Inflammatory macrophage treated with lipopolysaccharide for 4 hours (primary cell): Measurements from ENCODE around the gene MRPL34.

ENCODE experiments used
- DNase-seq: peaks from one replicate; pipeline ENCODE4 v3.0.0-alpha.2; 2020

The MRPL34 gene

DNA sequence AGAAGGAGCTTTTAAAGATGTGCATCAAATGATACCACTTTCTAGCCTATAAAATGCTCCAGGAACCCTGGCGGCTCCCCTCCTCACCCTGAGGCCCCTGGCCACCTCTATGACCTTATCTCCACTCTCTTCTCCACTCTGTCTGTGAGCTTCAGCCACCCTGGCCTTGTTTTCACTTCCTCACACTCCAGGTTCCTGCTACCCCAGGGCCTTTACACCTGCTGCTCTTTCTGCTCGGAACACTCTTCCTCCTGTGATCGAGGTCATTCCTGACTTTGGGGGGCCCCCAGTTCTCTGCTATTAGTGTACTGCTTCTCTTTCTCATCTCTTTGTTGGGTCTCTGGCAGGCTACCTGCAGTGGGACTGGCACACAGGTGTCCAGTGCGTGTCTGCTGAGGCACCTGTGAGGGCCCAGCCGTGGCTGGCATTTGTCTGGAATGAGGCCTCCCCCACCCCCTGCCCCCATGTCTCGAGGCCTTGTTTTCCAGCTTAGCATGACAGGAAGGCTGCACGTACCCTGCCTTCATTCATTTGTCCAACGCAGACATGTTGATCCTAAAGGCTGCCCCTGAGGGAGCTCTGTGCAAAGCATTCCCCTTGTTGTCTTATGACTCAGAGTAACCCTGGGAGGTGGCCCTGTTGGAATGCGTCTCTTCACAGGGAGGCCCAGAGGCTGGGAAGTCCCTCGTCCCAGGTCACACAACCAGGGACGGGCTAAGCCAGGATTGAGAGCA lies 6.0 kb downstream of the MRPL34 start:
- no peak for DNase-seq

DNA sequence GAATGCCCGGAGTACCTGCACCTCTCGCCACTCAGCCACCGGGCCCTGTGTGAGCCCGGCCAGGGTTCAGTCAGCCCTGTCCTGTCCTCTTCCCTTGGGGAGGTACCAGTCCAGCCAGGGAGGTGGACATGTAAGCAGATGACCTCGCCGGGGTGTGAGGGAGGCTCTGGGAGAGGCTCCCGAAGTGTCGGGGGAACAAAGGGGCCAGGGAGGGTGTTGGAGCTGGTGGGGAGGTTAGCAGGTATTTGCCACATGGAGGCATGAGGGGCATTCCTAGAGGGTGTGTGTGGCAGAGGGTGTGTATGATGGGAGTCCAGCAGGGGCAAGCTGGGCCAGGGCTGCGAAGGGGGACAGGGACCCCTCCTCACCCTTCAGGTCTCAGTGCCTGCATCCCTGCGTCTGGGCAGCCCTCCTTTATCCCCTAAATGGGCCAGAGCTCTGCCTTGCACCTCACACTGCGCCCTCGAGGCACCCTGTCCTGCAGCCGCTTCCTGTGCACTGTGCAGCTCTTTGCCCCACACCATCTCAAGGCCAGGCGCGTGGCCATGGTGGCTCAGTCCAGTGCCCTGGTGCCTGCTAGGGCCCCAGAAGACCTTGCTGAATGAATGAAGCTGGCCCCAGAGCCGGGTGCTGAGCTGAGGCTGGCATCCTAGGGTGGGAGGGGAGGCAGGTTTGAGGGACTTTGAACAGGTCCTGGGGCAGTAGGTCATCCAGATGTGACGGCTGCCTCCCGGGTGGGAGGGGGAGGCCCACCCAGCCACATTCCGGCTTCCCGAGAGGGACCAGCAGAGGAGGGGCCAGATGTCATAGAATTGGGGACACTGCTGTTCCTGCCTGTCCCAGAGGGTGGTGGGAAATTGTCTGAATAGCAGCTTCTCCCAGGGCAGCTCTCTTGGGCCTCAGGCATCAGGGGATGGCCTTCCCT lies 6.8 kb downstream of the MRPL34 start:
- DNase-seq, result no peak

DNA sequence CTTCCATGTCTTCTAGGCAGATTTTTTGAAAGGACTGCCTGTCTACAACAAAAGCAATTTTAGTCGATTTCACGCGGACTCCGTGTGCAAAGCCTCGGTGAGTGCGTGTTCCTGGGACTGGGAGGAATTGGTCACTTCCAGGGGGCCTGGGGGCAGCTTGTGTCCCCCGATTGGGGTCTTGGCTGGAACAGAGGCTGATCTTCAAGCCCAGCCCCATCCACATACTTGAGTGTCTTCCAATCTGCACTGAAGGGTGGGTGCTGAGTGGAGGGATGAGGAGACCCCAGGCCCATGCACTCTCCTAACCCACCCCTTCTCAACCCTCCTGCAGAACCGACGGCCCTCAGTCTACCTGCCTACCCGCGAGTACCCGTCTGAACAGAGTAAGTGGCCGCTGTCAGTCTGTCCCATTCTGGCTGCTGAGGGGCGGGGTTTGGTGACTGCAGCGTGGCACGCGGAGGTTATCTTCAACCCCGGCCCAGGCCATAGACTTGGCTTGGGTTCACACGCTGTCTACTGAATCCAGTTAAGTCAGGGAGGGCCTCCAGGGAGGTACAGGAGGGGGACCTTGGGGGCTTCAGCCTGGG lies 8.4 kb downstream of the MRPL34 start:
- no peak for DNase-seq

DNA sequence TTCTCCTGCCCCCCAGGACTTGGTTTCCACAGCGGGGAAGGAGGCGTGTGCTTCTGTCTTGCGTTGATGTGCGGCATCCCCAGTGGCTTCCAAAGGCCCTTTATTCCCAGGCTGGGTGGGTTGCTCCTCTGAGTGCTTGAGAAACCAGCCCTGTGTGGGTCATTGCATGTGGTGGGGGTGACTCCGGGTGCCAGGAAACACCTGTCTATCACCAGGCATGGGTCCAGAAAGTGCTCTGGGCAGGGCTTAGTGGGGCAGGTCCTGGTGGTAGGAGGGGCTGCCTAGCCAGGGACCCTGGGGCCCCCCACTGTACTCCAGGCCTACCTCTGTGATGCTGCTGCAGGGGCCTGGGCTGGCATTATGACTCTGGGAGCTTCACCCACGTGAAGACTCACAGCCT lies 13.3 kb downstream of the MRPL34 start:
- no peak for DNase-seq

DNA sequence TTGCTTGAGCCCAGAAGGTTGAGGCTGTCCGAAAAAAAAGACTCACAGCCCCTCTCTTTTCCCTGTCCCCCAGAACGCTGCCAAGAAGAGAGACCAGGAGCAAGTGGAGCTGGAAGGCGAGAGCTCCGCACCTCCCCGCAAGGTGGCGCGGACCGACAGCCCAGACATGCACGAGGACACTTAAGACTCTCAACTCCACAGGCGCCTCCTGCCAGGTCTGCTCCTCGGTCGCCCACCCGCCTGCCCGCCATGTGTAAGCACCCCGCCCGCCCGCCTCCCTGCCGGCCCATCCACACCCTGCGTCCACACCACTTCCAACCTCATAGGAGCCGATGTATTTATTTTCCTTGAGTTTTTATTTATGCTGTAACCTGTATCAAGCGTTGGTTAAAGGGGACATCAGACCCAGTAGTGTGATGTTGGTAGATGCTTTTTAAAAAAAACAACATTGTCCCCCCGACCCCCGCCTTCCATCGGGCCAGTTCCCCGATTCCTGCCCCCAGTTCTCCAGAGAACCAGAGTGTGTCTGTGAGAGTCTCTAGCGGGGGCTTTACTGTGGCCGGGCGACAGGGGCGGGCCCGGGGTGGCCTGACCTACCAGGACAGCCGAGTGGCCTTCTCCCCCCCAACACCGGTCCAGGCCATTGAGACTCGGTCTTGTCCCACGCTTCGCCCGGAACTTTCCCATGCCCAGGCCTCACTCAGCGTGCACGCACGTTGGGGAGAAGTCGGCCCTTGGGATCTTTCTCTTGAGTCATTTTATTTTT lies 14.0 kb downstream of the MRPL34 start:
- no peak for DNase-seq

DNA sequence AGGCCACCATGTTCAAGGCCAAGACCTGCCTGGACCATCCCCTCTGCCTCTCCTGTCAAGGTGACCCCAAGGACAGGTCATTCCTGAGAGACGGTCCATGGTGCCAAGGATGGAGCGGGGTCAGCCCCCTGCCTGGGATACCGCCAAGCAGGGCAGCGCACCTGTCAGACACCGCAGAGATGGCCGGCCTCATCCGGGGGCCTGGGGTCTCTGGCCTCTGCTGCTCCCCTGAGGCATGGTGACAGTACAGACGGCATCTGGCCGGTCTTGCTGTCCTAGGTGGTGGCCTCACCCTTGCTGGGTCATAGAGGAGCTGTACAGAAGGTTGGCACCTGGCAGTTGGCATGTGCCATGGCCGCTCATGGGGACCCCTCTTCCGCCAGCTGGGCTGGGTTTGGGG lies 14.8 kb downstream of the MRPL34 start:
- no peak for DNase-seq

DNA sequence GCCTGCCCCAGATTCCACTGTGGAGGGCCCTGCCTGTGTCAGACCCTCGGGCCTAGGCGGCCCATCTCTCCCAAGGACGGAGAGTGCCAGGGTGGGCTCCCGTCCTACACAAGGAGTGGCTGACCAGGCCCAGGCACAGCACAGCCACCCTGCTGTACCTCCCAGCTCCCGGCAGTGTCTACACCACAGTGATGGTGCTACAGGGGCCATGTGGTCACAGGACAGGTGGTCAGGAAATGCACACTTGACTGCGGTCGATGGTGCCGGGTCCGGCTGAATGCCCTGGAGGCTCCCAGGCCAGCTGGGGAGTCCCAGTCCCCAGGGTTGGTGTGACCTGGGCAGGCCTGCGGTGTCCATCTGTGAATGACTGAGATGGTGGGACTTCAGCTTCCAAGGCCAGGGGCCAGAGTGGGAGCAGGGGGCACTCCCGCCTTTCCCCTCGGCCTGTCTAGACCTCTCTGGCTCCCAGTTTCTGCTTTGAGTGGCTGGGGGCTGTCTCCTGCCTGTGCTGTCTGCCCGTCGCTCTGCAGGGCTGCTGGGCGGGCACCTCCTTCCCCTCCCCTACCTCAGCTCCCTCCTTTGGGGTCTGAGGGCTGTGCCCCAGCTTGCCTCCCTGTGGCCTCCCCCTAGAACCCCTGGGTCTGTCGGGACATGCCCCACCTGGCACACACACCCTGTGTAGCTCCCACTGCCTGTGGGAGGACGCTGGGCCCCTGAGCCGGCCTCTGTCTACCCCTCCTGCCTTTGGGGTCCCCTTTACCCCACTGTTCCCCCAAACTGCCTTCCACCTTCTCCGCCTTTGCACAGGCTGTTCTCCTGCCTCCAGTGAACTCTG lies 16.2 kb downstream of the MRPL34 start:
- DNase-seq, result no peak

DNA sequence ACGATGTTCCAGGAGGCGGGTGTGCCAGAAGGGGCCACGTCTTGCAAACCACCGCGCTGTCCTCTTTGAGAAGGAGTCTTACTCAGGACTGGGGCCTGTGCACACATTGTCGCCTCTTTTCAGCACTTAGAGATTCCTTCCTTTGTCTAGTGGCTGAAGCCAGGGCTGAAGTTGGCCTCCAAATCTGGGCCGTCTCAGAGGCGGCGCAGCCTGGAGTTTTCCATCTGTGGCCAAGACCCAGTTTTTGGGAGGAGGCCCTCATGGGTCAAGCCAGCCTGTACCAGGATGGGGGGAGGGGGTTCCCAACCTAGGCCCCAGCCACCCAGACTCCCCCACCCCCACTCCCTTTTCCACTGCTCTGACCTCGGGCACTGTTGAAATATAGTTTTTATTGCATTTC lies 17.2 kb downstream of the MRPL34 start:
- DNase-seq, result no peak

DNA sequence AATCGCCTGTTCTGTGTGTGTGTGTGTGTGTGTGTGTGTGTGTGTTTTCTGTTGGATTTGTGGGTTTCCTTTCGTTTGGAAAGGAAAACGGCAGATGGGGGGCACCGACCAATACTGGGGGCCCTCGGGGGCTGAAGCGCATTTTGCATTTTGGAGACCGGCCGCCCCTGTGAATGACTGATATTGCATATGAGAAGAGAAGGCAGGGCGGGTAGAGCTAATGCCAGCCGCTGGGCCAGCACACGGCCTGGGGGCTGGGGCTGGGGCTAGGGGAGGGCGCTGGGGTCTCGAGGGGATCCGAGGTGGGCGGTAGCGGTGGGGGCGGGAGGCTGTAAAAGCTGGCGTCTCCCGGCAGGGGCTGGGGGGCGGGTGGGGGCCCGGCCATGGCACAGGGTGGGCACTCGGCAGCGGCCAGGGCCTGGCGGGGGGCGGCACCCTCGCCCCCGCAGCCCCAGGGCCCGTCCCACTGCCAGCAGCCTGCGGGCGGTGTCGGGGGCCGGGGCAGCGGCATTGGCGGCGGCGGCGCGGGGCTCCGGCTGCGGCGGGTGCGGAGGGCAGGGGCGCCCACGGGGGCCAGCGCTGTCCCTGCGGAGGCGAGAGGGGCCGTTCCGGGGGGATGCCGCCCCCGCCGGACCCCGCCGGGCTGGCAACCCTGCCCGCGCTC lies 17.8 kb downstream of the MRPL34 start:
- no peak for DNase-seq

DNA sequence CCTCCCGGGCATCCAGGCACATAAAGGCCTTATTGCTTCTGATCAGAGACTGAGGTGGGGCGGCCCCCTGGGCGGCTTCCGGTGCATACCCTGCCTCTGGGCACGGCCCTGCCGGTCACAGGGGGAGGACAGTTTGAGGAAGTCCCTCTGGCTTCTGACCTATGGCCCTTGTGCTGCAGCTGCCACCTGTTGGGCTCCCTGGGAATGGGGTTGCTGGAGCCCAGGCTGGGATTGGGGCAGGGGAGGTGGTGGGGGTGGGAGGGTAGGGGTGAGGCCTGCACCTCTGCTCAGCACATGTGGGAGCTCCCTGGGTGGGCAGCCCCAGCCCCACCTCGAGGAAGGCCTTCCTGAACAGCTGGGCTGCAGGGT lies 18.3 kb downstream of the MRPL34 start:
- peak; percentile 45 for DNase-seq

DNA sequence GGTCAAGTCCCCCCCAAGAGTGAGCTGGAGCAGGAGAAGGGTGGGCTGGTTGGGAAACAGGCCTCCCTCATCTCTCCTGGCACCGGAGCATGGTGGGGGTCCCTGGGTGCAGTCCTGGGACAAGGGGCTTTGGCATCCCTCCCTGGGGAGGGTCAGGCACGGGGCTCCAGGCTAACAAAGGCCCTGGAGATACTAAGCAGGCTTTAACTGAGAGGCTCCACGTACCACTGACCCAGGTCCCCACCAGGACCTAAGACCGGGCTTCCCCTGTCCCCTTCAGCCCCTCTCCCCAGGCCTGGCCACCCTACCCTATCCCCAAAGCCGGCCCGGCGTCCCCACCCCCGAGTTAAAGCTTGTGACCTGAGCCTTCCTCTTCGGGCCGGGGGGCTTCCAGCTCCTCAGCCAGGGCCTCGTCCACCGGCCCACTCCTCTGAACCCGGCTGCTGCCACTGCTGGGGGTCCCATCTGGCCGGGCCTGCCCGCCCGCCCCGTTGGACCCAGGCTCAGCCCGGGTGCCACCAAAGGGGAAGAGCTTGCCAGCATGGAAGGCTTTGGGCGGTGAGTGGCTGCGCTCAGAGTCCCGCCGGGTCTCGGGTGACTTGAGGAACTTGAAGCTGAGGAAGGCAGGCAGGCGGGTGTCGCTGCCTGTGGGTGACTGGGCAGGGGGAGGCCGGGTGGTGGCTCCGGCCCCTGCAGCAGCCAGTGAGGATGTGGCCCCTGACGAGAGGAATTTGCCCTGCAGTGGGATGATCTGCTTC lies 18.9 kb downstream of the MRPL34 start:
- no peak for DNase-seq

DNA sequence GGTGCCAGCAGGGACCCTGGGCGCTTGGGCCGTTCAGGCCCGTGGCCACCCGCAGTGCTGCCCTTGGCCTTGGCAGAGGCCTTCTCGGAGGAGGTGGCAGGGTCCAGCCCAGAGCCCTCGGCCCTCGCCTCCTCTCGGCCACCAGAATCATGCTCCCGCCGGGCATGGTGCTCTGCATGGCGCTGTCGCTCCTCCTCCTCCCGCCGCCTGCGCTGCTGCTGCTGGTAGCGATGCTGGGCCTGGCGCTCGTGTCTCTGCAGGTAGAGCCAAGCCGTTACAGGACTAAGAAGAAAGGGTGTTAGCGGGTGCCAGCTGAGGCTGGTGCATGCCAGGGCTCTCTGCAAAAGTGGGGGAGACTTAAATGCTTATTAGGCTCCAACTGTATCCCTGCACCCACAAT lies 19.5 kb downstream of the MRPL34 start:
- DNase-seq, result no peak

DNA sequence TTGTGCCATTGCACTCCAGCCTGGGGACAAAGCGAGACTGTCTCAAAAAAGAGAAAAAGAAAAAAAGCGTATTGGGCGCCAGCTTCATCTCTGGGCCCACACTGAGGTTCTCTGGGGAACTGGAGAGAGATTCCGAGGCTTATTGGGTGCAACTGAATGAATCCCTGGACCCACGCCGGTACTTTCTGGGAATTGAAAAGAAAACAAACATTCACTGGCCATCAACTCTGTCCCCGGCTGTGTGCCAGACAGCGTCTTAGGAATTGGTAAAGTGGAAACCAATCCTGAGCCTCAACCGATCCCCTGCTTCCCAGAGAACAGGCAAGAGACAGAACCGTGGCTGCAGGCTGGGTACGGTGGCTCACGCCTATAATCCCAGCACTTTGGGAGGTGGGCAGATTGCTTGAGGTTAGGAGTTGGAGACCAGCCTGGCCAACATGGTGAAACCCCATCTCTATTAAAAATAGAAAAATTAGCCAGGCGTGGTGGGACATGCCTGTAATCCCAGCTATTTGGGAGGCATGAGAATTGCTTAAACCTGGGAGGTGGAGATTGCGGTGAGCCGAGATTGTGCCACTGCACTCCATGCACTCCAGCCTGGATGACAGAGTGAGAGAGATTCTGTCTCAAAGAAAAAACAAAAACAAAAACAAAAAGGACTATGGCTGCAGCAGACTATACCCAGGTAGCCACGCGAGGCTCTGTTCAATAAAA lies 20.4 kb downstream of the MRPL34 start:
- no peak for DNase-seq

DNA sequence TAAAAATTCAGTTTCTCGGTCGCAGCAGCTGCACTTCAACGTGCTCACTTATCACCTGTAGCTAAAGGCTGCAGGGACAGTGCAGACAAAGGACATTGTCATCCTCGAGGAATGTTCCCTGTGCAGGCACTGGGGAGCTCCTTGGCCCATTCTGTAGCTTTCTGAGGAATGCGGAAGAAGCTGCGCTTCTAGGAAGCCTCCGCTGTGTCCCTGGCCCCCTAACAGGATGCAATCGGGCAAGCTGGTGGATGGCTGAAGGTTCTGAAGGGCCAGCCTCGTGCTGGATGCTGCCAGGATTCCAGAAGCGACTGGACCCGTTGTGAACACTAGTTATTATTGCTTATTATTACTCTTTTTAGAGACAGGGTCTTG lies 20.9 kb downstream of the MRPL34 start:
- DNase-seq, result no peak

DNA sequence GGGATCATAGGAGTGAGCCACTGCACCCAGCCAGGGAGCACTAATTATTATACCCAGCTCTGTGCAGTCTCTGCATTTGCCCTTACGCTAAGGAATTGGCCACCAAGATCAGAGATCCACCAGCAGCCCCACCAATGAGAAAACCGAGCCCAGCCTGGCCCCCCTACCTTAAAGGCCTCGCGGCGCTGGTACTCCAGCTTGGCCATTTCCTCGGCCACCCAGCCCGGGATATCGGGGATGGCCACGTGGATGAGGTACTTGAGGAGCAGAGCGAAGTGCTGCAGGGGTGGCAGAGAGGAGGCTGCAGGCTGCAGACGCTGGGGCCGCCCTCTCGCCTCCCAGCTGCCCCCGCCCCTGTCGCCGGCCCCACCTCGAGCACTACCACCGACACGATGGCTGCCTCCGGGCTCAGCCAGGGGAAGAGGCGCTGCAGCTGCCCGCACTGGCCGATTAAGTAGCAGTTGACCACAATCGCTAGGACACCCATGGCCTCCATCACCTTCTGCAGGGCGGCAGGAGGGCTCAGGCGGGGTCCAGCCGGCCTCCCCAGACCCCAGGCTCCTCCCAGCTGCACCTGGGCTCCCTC lies 21.5 kb downstream of the MRPL34 start:
- no peak for DNase-seq

DNA sequence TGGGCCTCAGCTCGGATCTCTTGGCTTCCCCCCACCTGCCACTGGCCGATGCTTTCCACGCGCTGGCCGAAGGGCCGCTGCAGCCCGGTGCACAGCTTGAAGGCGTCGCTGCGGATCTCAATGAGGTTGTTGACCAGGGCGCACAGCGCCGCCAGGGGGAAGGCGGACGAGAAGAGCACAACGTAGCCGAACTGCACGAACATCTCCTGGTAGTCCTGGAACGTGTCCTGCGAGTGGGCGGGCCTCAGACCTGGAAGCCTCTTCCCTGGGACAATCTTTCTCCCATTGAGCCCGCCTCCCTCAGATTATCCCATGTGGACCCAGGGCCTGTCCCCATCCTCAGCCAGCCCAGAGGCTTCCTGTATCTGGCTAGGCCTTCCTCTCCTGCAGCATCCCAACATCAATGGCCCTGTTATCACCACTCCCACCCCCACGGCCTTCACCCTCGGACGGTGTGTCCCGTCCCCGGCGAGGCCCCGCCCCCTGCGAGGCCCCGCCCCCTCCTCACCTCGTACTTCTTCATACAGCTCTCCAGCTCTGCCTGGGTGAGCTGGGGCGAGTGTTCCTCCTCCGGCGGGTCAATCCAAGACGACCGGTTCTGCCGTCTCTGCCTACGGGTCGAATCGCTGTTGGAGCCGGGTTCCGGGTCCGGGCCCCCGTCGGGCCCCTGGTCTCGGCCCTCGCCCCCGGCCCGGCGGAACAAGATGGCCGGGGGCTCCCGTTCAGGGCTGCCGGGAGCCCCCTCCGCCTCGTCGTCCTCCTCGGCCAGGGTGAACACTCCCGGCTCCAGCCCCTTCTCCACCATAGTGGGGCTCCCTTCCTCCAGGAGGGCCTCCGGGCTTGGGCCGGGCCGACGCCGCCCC lies 22.2 kb downstream of the MRPL34 start:
- peak; percentile 40 for DNase-seq

DNA sequence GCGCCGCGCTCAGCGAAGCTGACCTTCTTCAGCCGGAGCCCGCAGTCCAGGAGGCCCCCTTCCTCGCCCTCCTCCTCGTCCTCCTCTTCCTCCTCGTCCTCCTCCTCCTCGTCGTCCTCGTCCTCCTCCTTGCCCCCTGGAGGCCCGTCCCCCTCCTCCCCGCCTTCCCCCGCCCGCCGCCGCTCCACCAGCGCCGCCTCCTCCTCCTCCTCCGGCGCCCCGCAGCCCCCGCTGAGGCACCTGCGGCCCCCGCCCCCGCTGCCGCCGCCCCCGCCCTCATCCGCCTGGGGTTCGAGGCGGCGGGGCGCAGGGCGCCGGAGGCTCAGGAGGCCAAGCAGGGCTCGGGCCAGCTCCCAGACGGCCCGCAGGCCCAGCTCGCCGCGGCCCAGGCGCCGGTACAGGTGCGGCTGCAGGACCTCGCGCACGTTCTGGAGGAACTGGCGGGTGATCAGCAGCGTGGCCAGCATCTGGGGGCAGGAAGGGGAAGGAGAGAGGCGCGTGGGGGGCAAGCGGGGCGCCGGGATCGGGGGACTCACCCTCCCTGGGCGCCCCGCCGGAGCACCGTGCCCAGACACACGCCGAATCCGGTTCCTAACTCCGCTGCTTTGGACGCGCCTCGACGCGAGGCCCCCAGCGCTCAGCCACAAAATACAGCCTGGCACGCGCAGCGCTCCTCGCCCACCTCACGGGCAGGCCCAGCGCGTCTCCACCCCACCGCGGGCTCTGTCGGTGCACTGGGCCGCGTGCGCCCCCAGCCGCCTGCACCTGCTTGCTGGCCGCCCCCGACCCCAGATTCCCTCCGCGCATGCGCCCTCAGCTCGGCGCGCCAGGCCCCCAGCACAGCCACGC lies 23.1 kb downstream of the MRPL34 start:
- no peak for DNase-seq
